T-helper 17 cell (primary cell): ENCODE results near the gene AHNAK2. TPM values are rescaled to one million over a fixed set of nuclear protein-coding genes. Genes with fewer than 3 reads are reported as not detected.

Experiments used
- ATAC-seq: fragments of 150-1000 bp; cut with Tn5 transposase; 2 replicates; pipeline ENCODE4 v1.10.0; 2021; ENCODE audit warnings: mild to moderate bottlenecking, moderate library complexity
- DNase-seq, 3 donors: peaks; one replicate each; pipeline versions ENCODE4 v3.0.0 to v3.0.0-alpha.2; 2020 to 2021
- H3K9me3 ChIP-seq: one replicate; pipeline ENCODE4 v1.7.0; 2013; ENCODE audit warnings: low read length, mild to moderate bottlenecking; ENCODE audit not compliant: control insufficient read depth, poor library complexity, severe bottlenecking
- H3K27ac Mint-ChIP-seq: one replicate; pipeline ENCODE4 v1.8.0; 2022; ENCODE audit warnings: mild to moderate bottlenecking, moderate library complexity, mixed read lengths
- H3K27me3 Mint-ChIP-seq: one replicate; pipeline ENCODE4 v1.8.0; 2022; ENCODE audit warnings: mixed read lengths
- H3K36me3 Mint-ChIP-seq: one replicate; pipeline ENCODE4 v1.8.0; 2022; ENCODE audit warnings: low read depth, mixed read lengths
- H3K4me1 Mint-ChIP-seq: one replicate; pipeline ENCODE4 v1.8.0; 2022; ENCODE audit warnings: mild to moderate bottlenecking, mixed read lengths
- H3K4me3 Mint-ChIP-seq: one replicate; pipeline ENCODE4 v1.8.0; 2022; ENCODE audit warnings: mild to moderate bottlenecking, moderate library complexity, mixed read lengths
- total RNA-seq, 4 donors: library from RNA in 2 of 4; stranded (reverse) in 2 of 4; gene quantifications; one replicate each; pipeline ENCODE4 v1.2.3 and lab custom pipeline; 2022 to 2026

The AHNAK2 gene
- total RNA-seq, 2 donors from 2014 or later = not detected

DNA sequence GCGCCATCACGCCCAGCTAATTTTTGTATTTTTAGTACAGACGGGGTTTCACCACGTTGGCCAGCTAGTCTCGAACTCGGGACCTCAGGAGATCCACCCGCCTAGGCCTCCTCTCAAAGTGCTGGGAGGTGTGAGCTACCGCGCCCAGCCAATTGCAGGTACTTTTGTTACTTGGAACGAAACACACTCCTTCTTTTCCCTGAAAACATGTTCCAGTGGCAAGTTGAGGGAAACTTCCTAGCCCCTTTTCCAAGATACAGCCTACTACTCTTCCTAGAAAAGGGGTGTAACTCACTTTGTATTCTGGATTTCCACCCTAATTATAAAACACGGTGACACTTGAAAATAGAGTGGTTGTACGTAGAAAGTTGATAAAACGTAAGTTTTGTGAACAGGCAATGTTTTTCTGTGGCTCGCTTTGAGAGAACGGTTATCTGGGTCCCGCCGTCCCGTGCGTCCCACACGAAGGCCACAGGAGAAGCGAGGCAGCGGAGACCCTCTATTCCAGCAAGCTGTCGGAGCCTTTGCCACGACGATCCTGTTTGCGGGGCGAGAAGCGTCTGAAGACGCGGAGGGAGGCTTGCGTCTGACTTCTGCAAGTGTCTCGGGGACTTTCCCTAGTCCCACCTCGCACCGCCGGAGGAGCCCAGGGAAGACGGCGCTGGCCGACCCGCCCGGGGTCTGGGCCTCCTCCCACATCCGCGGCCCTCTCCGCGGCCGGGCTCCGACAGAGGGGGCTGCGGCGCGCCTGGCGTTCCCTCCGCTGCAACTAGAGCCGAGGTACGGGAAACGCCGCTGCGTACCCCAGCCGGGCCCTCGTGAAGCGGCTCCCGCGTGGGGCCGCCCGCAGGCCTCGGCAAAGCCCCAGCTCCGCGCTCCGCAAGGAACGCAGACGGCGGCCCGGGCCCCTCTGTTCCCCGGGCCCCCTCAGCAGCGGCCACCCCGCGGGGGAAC lies 42.0 kb upstream of the AHNAK2 start:
- Mint-ChIP-seq H3K4me3 (peak overlapping the region; percentile 91), H3K27ac (peak overlapping the region; percentile 93), H3K36me3 (no peaks in the 10 kb centered on the region), H3K4me1 (peaks cover 45% of the 10 kb centered on the region), H3K27me3 (no peaks in the 10 kb centered on the region)
- ATAC-seq (peak; percentile 44), DNase-seq (peak; percentile 54 to 60 (median 59))
- H3K9me3 ChIP-seq = no peaks in the 10 kb centered on the region

DNA sequence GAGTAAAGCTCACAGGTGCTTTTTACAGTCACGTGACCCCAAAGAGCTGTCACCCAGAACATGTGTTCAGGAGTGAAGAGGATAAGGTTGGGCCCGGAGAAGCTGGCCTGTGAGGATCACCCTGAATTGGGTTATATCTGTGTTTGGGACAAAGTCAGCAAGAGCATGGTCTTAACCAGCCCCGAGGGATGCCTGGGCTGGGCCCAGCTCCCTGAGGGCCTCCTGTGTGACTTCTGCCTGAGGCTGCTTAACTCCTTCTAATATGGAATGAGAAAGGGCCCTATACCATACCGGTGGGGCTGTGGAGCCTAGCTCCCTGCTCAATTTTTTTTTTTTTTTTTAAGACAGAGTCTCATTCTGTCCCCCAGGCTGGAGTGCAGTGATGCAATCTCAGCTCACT lies 40.2 kb upstream of the AHNAK2 start:
- no peaks in the 10 kb centered on the region for H3K9me3 ChIP-seq
- no peaks in the 10 kb centered on the region for H3K27me3 Mint-ChIP-seq
- peak overlapping the region; percentile 93 for H3K27ac Mint-ChIP-seq
- H3K4me3 Mint-ChIP-seq = peak overlapping the region; percentile 91
- DNase-seq (no peak), ATAC-seq (no peak)
- H3K36me3 Mint-ChIP-seq = no peaks in the 10 kb centered on the region
- peaks cover 58% of the 10 kb centered on the region for H3K4me1 Mint-ChIP-seq

DNA sequence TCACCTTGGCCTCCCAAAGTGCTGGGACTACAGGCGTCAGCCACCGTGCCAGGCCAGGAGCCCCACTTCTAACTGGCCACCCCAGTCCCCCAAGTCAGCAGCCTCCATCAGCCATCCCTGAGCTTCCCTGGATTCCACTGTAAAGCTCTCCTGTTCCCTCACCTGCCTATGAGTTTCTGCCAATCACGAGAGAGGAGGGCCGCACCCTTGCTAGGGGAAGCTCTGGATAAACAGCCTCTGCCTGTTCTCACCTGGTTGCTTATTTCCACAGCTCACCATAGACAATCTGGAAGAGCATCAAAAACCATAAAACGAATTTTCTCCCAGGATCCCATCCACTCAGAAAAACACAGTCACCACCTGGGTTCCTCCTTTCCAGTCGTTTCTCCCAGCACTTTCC lies 37.7 kb upstream of the AHNAK2 start:
- DNase-seq (no peak), ATAC-seq (no peak)
- no peaks in the 10 kb centered on the region for H3K36me3 Mint-ChIP-seq
- no peaks in the 10 kb centered on the region for H3K9me3 ChIP-seq
- H3K4me1 Mint-ChIP-seq = peaks cover 56% of the 10 kb centered on the region
- peak overlapping the region; percentile 93 for H3K27ac Mint-ChIP-seq
- peak overlapping the region; percentile 71 for H3K4me3 Mint-ChIP-seq
- no peaks in the 10 kb centered on the region for H3K27me3 Mint-ChIP-seq

DNA sequence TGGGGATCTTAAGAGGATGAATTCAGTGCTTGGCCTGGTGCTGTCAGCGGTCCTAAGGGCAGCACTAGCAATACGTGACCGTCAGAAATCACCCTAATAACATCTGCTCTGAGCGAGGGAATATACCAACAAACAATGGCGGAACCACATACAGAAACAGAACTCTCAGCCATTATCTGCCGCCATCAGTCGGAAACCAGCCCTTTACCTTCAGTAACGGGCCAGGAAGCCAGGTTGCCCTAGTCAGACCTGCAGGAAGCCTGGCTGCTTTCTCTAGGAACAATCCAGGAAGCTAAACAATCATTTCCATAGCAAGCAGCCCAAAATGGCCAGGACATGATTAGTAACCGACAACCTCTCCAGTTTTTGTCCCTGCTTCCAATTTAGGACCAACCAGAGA lies 37.1 kb upstream of the AHNAK2 start:
- ATAC-seq = no peak
- no peaks in the 10 kb centered on the region for H3K9me3 ChIP-seq
- peak overlapping the region; percentile 93 for H3K27ac Mint-ChIP-seq
- DNase-seq = no peak
- no peaks in the 10 kb centered on the region for H3K36me3 Mint-ChIP-seq
- H3K4me3 Mint-ChIP-seq = peak overlapping the region; percentile 71
- H3K4me1 Mint-ChIP-seq = peaks cover 55% of the 10 kb centered on the region
- H3K27me3 Mint-ChIP-seq = no peaks in the 10 kb centered on the region

DNA sequence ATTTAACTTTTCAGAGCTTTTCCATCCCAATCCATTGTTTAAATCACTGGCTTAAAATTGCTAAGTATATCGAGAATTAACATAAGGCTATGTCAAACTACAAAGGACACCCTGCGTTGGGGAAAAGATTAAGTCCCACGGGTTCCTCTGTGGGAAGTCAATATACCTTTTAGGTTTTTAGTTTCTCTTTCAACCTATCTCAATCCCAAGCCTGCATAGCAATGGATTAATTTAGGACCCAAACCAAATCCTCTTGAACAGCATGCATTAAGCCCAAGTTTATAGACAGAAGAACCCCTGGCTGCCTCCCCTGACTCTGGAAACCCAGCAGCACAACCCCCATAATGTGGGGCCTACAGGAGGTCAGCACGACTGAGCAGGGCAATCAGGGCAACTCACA lies 36.5 kb upstream of the AHNAK2 start:
- H3K27ac Mint-ChIP-seq = peak overlapping the region; percentile 93
- H3K4me1 Mint-ChIP-seq = peaks cover 51% of the 10 kb centered on the region
- H3K9me3 ChIP-seq = no peaks in the 10 kb centered on the region
- ATAC-seq (no peak), DNase-seq (no peak)
- no peaks in the 10 kb centered on the region for H3K27me3 Mint-ChIP-seq
- H3K36me3 Mint-ChIP-seq = no peaks in the 10 kb centered on the region
- peak overlapping the region; percentile 73 for H3K4me3 Mint-ChIP-seq

DNA sequence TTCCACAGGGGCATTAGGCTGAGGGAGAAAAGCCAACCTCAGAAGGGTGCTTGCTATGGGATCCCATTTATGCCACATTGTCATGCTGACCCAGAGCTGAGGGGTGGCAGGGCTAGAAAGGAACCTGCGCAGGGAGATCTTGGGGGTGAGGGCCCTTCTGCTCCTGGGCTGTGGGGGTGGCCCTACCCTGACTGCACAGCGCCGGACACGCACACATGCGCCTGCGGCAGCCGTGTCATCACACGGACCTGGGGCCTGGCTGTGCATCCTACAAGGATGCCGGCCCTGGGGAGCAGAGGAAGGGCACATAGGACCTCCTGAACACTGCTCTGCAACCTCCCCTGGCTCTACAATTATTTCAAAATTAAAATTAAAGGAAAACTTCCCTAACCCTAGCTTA lies 35.9 kb upstream of the AHNAK2 start:
- no peak for ATAC-seq

DNA sequence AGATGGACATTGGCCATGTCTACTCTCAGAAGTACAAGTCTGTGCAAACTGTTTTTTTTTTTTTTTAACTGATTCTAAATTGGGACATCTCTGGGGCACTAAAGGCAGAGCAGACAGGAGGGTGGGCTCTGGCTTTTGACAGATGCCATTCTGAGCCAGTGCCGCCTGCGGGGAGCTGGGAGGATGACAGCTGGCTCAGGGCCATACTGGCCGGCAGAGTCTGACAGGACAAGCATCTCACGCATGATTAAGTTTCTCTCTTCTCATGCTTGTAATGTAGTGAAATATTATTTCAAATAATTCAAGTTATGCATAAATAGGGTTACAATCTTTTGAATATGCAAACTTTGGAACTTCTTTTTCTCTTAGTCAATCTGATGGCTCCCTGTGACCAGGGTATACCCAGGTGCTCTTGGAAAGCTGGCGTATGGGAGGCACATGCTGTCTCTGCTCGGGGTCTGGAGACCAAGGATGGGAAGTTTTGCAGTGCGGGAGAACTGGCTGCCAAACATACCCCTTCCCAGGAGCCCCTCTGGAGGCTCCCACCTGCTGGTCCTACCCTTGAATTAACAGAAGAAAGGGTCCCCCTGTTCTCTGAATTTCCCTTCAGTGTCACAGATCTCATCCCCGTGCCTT lies 35.1 kb upstream of the AHNAK2 start:
- ATAC-seq (no peak), DNase-seq (no peak)
- H3K36me3 Mint-ChIP-seq = no peaks in the 10 kb centered on the region
- H3K27ac Mint-ChIP-seq = peak overlapping the region; percentile 93
- H3K4me1 Mint-ChIP-seq = peaks cover 45% of the 10 kb centered on the region
- no peaks in the 10 kb centered on the region for H3K9me3 ChIP-seq
- H3K4me3 Mint-ChIP-seq = peak overlapping the region; percentile 21
- no peaks in the 10 kb centered on the region for H3K27me3 Mint-ChIP-seq

More for the DNA sequence above, 35.9 kb upstream of the AHNAK2 start:
- Mint-ChIP-seq H3K4me3 (peak overlapping the region; percentile 73), H3K4me1 (peaks cover 47% of the 10 kb centered on the region), H3K36me3 (no peaks in the 10 kb centered on the region), H3K27me3 (no peaks in the 10 kb centered on the region), H3K27ac (peak overlapping the region; percentile 93)
- no peak for DNase-seq
- H3K9me3 ChIP-seq = no peaks in the 10 kb centered on the region

DNA sequence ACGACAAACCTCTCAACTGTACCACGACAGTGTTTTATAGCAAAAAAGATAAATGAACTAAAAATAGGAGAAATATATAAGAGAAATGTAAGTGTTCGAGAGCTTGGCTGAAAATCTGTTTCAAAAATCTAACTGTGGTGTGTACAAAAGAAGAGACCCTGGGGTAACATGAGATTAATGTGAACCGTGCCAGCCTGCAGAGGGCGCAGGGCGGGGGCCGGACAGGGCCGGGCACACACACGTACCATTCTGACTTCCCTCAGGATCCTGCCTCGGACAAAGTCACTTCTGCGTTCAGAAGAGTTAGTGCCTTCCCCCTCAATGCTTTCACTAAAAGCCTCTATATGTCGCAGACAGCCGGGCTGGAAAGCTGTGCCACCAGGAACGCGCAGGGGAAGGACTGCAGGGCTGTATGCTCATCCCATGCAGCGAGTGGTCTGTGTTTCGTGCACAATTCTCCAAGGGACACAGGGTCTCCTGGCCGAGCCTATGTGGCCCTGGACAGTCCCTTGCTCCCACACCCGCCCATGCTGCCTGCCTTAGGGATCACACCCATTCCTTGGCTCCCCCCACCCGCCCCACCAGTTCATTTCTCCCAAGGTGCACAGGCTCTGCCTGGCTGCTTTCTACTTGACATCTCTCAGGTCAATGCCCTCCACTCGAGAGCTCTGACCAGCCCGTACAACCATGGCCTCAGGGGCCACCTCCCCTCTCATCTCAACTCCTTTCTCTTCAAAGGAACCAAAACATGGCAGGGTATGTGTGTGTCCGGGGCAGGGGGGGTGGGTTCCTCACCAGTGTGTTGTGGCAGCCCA lies 34.2 kb upstream of the AHNAK2 start:
- Mint-ChIP-seq H3K36me3 (no peaks in the 10 kb centered on the region), H3K27ac (peak overlapping the region; percentile 53), H3K4me3 (no peak overlapping the region), H3K4me1 (peaks cover 40% of the 10 kb centered on the region), H3K27me3 (no peaks in the 10 kb centered on the region)
- H3K9me3 ChIP-seq = no peaks in the 10 kb centered on the region
- ATAC-seq (no peak), DNase-seq (no peak)

DNA sequence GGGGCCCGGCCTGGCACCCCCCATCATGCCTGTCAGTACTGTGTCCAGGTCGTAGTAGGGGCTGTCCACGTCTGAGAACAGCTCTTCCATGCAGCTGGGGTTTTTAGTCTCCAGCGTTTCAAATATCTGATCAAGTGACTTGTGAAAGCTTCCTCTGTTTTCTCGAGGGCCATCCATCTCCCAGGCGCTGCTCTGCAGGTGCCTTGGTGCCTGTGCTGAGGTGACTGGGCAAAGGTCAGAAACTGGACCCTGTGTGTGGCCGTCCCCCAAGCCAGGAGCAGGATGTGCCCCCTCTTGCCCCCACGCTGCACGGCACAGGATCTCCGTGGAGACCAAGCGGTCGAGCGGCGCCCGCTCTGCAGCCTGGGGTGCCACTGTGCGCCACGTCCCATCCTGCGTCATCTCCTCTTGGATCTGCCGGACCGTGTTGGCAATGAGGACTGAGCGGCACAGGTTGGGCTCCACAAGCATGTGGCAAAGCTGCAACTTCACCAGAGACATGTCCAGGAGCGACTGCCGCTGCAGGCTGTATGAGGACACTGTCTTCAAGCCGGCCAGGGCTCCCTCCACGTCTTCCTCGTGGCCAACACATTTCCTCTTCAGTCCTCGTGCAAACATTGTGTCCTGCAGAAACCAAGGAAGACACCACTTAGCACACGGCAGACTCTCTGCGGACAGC lies 33.3 kb upstream of the AHNAK2 start:
- Mint-ChIP-seq H3K36me3 (no peaks in the 10 kb centered on the region), H3K27me3 (no peaks in the 10 kb centered on the region), H3K4me3 (no peak overlapping the region), H3K27ac (peak overlapping the region; percentile 53), H3K4me1 (peaks cover 31% of the 10 kb centered on the region)
- DNase-seq = no peak
- no peak for ATAC-seq
- no peaks in the 10 kb centered on the region for H3K9me3 ChIP-seq

DNA sequence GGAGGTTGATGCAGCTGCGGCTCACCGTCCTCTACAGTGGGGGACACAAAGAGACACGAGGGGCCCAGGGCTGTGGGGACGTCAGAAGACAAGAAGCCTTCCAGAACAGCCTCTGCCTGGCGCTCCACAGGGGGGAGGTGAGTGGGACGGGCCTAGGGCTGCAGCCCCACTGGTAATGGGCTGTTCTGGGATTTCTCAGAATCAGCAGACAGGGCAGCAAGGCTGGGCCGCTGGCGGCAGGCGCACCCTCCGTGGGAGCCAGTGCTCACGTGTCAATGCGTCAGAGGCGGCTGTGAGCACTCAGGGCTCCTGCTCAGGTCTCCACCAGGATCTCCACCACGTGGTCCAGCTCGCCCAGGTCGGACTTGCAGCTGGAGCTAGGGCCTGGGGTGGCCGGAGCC lies 32.7 kb upstream of the AHNAK2 start:
- H3K4me3 Mint-ChIP-seq = no peak overlapping the region
- no peak overlapping the region for H3K27ac Mint-ChIP-seq
- ATAC-seq (no peak), DNase-seq (no peak)
- H3K36me3 Mint-ChIP-seq = no peaks in the 10 kb centered on the region
- H3K4me1 Mint-ChIP-seq = peaks cover 26% of the 10 kb centered on the region
- no peaks in the 10 kb centered on the region for H3K9me3 ChIP-seq
- H3K27me3 Mint-ChIP-seq = no peaks in the 10 kb centered on the region

DNA sequence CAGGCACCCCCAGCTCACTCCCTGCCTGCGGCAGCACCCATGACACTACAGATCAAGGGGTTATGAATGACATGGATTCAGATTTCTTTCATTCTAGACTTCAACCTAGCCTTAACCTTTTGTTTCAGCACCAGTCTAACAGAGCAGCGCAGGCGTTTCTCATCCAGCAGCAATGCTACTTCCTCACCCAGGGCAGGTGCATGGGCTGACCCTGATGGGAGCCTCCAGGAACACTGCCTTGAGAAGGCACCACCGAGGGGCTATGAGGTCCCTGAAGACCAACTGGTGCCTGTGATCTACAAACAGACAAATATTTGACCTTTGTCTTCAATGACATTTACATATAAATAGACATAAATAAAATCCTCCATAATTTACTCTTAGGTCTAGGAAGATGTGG lies 31.9 kb upstream of the AHNAK2 start:
- no peaks in the 10 kb centered on the region for H3K36me3 Mint-ChIP-seq
- DNase-seq (no peak), ATAC-seq (no peak)
- H3K4me3 Mint-ChIP-seq = no peak overlapping the region
- peaks cover 20% of the 10 kb centered on the region for H3K4me1 Mint-ChIP-seq
- H3K9me3 ChIP-seq = no peaks in the 10 kb centered on the region
- H3K27me3 Mint-ChIP-seq = no peaks in the 10 kb centered on the region
- no peak overlapping the region for H3K27ac Mint-ChIP-seq

DNA sequence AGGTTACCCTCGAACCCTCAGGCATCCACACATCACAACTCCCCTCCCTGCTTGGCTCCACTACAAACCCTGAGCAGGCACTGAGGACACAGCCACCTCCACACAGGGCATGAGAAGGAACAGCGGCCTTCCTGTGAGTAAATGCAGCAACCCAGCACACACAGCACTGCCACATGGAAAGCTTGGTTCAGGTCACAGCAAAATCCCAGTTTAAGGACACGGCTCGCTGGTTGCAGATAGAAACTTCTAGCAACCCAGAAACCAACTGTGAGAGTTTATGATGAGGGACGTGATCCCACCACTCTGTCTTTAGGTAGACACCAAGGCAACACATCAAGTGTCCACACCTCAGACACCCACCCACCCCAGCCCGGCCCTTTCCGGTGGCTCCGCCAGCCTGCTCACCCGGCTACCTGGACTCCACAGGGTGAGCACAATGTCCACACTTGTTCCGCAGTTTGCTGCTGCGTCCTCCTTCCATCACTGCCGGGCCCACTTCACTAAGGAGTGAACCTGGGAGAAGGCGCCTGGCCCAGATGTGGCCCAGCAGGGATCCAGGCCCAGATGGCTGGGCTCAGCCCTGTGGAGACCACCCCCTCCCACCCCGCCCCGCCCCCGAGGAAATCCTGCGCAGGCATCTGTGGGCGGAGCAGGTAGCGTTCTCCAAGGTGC lies 29.6 kb upstream of the AHNAK2 start:
- no peaks in the 10 kb centered on the region for H3K9me3 ChIP-seq
- no peaks in the 10 kb centered on the region for H3K36me3 Mint-ChIP-seq
- no peak overlapping the region for H3K4me3 Mint-ChIP-seq
- DNase-seq = no peak
- peaks cover 2% of the 10 kb centered on the region for H3K4me1 Mint-ChIP-seq
- no peaks in the 10 kb centered on the region for H3K27me3 Mint-ChIP-seq
- ATAC-seq = no peak
- H3K27ac Mint-ChIP-seq = no peak overlapping the region
